GM18502 (cell line): ENCODE data around the gene RNLS.
"Not testable (repeated sequence)": the region's sequence is repeated elsewhere in the genome, so short reads cannot be mapped to it uniquely, and the experiment has no call there.

Source experiments
- ATAC-seq: cut with Tn5 transposase; IDR thresholded peaks from one replicate; pipeline ENCODE4 v1.9.1; 2021; ENCODE audit warnings: mild to moderate bottlenecking; ENCODE audit not compliant: unreplicated experiment, poor library complexity

The RNLS gene

GRCh38 chr10:88316292-88316861, 266.7 kb downstream of the RNLS start:
- no peak for ATAC-seq

GRCh38 chr10:88315755-88316154, 267.4 kb downstream of the RNLS start:
- ATAC-seq: no peak

GRCh38 chr10:88314362-88314761, 268.8 kb downstream of the RNLS start:
- ATAC-seq: no peak

- no peak for ATAC-seq
Observed at GRCh38 chr10:88313878-88314277, 269.2 kb downstream of the RNLS start.

DNA sequence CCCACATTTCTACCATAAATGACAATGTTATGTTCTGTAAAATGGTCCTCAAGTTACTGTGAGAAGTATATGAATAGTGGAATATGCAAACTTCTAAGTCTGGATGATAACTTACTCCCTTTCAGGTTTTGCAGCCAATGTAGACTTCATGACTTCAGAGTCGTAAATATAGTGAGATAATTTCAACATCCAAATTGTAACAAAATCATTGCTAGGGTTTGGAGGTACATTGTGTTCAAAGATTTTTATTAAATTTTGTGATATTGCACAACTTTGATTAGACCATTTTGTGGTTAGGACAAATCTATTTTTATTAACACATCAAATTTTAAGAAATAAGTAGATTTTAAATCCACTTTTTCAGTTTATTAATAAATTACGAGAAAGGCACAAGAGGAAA, 270.3 kb downstream of the RNLS start:
- ATAC-seq: no peak

GRCh38 chr10:88311264-88311663, 271.9 kb downstream of the RNLS start:
- no peak for ATAC-seq

DNA sequence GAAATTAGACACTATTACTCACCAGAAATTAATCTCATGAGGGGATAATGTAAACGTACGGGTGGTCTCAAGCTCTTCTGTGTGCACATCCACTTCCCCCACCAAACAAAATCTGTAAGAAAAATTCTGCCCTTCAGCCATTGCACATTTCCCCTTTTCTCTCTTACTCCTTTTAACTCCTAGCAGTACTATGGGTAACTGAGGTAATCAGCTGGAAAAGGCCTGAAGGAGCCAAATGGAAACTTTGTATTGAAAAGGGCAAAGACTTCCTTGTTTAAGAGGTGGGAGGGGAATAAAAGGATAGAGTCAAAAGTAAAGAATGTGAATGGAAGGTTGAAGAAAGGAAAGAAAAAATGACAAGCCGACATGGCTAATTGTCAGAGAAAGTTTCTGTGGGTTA, 273.8 kb downstream of the RNLS start:
- ATAC-seq: no peak

DNA sequence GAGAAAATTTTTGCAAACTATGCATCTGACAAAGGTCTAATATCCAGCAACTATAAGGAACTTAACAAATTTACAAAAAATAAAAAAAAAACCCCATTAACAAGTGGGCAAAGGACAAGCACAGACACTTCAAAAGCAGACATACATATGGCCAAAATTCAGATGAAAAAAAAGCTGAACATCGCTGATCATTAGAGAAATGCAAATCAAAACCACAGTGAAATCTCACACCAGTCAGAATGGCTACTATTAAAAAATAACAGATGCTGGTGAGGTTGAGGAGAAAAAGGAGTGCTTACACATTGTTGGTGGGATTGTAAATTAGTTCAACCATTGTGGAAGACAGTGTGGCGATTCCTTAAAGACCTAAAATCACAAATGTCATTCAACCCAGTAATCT, 274.8 kb downstream of the RNLS start:
- not testable (repeated sequence) for ATAC-seq

GRCh38 chr10:88299787-88300186, 283.3 kb downstream of the RNLS start:
- ATAC-seq: no peak

GRCh38 chr10:88297103-88297502, 286.0 kb downstream of the RNLS start:
- no peak for ATAC-seq

DNA sequence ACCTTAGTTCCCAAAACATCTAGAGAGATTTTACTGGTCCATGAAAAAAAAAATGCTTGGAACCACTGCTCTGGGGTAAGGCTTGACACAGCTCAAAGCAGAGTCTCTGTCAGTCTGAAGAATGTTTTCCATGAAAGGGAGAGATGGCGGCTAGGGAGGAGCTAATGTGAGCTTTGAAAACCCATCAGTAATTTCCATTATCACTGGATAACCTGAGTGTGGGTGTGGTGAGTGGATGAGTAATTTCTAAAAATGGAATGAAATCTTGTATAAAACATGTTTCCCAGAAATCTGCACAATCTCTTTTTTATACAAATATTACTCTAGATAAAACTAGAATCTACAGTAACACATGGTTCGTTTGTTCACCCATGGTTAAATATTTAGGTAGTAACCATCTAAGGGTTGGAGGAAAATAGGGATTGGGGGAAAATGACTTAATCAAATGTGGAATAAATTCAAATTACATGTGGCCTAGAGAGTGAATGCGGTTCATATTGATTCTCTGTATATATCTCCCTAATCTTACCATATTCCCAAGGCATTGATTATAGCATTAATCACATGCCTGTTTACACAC, 289.4 kb downstream of the RNLS start:
- ATAC-seq: no peak

- no peak for ATAC-seq
Observed at GRCh38 chr10:88293073-88293472, 290.0 kb downstream of the RNLS start.

DNA sequence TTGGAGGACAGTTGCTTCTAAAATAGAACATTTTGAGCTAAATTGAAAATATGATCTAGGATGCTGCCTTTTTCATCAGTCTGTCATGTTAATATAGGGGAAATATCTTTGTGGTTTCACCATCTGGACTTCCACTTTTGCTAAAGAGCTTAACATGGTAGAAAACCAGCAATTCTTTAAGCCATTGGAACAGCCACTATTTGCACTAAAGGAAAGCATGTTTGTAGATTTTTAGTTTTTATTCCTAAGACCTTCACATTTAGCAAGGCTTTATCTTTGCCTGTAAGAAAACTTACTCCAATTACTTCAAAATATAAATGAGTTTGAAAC, 291.0 kb downstream of the RNLS start:
- no peak for ATAC-seq

DNA sequence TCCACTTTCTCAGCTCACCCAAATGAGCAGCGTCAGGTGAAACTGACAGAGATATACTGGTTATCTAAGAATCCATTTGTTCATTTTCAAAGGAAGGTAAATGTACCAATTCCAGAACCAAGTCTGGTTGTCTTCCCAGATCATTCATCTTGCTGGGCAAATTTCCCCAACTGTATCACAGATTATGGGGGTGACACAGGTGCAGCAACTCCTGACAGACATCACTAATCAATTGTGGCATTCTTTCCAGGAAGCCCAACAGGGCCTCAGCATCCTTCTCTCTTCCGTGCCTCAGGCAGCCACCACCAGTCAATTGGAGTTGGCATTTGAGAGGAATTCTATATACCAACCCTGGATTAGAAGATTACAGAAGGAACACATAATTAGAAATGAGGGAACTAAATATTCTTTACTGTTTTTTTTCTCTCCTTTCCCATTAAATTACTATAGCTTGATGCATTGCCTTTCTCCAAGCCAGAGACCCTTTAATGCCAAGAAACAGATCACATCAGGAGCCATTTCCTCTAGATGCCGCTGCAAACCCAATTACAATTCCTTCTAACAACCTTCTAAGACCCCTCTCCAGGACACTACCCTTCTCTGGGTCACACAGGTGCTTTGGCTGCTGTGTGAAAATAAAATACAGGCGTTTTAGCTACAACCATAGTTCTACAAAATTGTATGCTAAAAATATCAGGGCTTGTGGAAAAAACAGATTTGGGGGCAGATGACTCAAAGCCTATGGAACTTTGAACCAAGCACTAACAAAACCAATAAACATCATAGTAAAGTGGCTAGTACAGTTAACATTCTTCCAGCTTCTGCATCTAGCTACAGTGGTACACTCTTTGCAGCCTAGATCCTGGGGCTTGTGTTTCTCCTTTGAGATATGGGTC, 291.6 kb downstream of the RNLS start:
- ATAC-seq: no peak

GRCh38 chr10:88289342-88289741, 293.8 kb downstream of the RNLS start:
- ATAC-seq: no peak

DNA sequence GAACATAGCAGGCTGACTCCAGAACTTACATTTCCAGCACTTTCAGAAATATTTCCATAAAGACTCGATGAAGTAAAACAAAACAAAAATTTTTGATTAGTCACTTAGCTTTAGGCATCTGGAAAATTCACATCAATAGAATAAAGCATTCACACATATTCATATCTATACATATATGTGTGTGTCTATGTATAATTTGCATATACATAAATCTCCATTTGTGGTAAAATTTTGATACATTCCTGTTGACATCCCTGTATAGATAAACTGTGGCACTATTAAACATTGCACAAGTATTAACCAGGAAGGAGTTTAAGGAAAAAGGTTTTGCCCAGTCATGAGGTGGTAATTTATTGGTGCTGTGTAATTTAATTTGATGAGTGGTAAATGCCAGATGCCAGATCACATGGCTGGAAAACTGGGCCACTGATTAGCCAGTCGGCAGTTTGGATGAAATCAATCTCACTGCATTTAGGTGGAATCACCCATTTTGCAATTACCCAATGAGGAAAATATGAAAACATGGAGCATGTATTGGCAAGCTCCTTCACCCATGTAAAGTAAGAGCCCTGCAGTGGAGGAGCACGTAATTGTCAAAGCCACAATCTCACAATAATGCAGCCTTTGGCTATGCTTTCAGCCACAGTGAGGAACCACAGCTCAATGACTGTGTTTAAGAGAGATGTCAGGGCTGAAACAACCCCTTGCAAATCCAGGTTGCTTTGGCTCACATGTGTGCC, 294.6 kb downstream of the RNLS start:
- peak; percentile 78 for ATAC-seq

DNA sequence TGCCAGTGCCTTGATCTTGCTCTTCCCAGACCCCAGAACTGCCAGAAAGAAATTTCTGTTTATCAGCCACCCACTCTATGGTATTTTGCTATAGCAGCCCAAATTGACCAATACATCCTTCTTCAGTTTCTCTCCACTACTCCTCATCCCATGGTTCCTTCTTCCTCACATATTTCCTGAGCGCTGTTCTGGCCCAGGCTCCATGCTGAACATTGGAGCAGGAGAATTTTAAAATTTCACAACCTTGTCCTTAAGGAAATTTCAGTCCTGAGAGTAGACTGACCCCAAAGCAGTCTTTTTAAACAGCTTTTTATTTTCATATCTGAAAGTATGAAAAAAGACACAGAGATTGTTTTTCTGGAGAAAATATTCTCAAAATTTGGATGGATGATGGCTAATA, 297.1 kb downstream of the RNLS start:
- ATAC-seq: no peak

- ATAC-seq: no peak
Observed at GRCh38 chr10:88281592-88282347, 301.3 kb downstream of the RNLS start.

- ATAC-seq: no peak
Observed at GRCh38 chr10:88280518-88280917, 302.6 kb downstream of the RNLS start.

DNA sequence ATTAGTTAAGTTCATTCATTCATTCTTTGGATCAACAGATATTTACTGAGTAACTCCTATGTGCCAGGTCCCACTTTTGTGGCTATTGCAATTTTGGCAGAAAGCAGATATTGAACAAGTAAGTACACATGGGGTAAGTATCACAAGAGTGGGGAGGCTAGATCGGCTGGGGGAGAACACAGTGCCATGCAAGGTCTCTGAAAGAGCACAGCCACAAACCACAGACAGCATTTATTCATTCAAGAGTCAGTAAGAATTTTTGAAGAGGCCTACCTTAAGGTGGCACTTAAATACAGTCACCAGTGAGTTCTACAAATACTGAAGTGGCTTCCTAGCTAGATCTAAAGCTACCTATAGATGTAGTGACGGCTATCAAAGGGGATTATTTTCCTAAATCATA, 304.2 kb downstream of the RNLS start:
- no peak for ATAC-seq
